GM13976 (cell line): ENCODE data around the gene ZNF385D.

Source experiments
- DNase-seq: peaks from one replicate; pipeline ENCODE4 v3.0.0; 2012; ENCODE audit warnings: low spot score
- in situ Hi-C: fragments of 300-500 bp; cut with MboI; formaldehyde crosslinking; loops from one replicate; pipeline ENCODE4 v1.12.0; 2022; ENCODE audit warnings: low sequenced_read_pairs, mixed read lengths, inconsistent platforms; ENCODE audit not compliant: unreplicated experiment
- TF ChIP-seq, protein P1 (sequence below): IDR thresholded peaks from 2 replicates; pipeline ENCODE4 v1.5.1; 2012; ENCODE audit warnings: borderline replicate concordance, mild to moderate bottlenecking; ENCODE audit not compliant: insufficient read depth; ENCODE audit errors: extremely low read depth, missing control alignments, control extremely low read depth

ZNF385D gene

DNA sequence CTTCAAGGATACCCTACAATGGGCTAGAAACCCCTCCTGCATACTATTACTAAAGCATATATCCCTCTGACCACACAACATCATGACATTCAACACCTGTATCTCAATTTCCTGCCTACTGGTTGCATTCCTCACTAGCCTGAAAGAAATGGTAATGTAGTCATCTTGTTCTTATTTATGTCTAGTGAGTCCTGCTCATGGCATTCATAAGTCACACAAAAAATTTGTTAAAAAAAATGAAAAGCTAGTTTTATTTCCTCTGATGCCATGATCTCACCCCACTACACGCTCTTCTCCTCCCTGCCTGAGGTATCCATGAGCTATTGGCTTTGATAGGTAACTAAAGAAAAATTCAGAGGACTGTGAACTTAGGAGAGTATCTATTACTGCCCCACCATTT lies 284.5 kb downstream of the ZNF385D start:
- in situ Hi-C loops: no loop called here
- DNase-seq: no peak
- TF ChIP-seq, protein P1, sequence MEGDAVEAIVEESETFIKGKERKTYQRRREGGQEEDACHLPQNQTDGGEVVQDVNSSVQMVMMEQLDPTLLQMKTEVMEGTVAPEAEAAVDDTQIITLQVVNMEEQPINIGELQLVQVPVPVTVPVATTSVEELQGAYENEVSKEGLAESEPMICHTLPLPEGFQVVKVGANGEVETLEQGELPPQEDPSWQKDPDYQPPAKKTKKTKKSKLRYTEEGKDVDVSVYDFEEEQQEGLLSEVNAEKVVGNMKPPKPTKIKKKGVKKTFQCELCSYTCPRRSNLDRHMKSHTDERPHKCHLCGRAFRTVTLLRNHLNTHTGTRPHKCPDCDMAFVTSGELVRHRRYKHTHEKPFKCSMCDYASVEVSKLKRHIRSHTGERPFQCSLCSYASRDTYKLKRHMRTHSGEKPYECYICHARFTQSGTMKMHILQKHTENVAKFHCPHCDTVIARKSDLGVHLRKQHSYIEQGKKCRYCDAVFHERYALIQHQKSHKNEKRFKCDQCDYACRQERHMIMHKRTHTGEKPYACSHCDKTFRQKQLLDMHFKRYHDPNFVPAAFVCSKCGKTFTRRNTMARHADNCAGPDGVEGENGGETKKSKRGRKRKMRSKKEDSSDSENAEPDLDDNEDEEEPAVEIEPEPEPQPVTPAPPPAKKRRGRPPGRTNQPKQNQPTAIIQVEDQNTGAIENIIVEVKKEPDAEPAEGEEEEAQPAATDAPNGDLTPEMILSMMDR: no peak

DNA sequence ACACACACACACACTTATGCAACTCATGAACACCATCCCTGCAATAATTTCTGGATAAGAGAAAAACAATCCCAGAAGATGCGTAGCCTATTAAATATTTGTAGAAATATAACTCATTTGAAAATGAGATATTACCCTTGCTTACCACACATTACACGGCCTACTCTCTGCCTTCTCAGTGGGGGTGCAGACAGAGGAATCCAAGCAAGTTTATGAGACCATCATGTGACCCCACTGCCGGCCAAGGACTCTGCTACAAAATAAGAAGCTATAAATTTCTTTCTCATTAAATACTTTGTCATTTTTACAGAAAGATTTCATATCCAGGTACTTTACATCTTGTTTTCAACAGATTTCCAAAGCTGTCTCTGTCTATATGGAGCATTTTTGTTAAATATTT lies 286.3 kb downstream of the ZNF385D start:
- no peak for DNase-seq
- in situ Hi-C loops: no loop called here
- TF ChIP-seq, protein P1: no peak

DNA sequence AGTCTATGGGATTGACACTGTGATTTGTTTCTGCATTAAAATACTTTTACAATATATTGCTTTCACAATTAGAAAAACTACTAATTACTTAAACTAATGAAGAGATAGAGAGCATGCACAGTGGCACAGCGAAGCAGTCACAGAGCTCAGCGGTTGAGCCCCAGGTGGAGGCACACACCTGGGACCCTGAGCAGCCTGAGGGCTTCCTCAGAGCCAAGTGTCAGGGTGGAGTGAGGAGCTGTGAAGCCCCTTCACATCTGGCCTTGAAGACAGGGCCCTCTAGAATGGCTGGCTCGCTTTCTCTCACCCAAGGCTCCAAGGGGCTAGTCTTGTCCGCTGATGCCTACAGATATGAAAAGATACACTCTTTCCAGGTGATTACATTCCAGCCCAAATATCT lies 287.7 kb downstream of the ZNF385D start:
- in situ Hi-C loops: no loop called here
- DNase-seq: no peak
- TF ChIP-seq, protein P1: no peak

DNA sequence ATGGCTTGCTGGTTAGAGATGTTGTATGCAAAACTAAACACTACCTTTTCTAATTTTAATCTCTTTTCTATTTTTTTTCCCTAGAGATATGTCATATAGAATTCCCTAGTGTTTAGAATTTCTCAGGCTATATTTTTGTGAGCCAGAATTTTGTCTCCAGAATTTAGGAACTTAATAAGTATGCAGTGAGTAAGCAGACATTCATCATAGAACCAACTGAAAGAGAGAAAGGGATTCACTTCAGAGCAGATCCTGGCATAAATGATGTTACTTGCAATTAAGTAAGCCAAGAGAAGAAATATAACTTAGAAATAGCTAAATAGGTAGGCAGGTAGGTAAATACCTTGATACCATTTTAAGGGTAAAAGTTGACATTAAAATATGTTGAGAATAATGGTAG lies 288.9 kb downstream of the ZNF385D start:
- in situ Hi-C loops: no loop called here
- DNase-seq: no peak
- TF ChIP-seq, protein P1: no peak

DNA sequence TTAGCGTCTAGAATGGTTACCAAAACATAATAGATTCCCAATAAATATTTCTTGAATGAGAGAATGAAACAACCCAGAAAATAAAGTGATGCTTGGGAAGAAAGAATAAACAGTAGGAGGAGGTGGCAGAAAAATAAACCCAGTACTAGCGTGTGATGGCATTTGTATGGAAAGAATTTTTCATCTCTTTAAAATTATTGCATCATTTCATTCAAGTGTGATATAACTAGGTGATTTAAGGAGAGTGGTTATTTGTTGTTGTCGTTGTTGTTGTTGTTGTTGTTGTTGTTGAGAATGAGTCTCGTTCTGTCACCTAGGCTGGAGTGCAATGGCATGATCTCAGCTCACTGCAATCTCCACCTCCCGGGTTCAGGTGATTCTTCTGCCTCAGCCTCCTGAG lies 293.9 kb downstream of the ZNF385D start:
- DNase-seq: no peak
- in situ Hi-C loops: no loop called here
- TF ChIP-seq, protein P1: no peak

DNA sequence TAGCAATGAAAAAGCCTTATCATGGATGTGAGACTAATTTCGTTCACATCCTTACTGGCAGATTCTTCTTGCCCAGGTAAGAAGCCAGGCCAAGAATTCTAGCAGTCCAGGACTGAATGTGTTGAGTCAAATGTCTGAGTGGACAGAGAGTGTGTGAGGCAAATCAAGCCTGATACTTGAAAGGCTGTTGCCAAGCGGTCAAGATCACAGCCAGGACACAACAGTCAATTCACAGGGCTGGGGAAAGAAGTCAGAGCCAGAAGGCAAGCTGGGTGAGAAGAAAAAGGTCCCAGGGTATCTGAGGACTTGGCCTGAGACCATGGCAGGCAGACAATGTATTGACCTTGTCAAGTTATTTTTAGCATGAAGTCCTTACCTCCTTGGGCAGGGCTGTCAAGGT lies 301.3 kb downstream of the ZNF385D start:
- in situ Hi-C loops: no loop called here
- TF ChIP-seq, protein P1: no peak
- no peak for DNase-seq
